Stimulated activated CD8-positive, alpha-beta memory T cell treated with anti-CD3 and anti-CD28 coated beads, Interleukin-7, amount 100 ng/mL, for 1 hour (primary cell): ENCODE measurements around the gene PRPF6.

Experiments
- DNase-seq, 2 donors: peaks; one replicate each; pipeline ENCODE4 v3.0.0-alpha.2; 2020; ENCODE audit warnings: low read depth in 2 of 2

The PRPF6 gene

GRCh38 chr20:64063389-64064144, 82.6 kb downstream of the PRPF6 start:
- DNase-seq, result no peak

DNA sequence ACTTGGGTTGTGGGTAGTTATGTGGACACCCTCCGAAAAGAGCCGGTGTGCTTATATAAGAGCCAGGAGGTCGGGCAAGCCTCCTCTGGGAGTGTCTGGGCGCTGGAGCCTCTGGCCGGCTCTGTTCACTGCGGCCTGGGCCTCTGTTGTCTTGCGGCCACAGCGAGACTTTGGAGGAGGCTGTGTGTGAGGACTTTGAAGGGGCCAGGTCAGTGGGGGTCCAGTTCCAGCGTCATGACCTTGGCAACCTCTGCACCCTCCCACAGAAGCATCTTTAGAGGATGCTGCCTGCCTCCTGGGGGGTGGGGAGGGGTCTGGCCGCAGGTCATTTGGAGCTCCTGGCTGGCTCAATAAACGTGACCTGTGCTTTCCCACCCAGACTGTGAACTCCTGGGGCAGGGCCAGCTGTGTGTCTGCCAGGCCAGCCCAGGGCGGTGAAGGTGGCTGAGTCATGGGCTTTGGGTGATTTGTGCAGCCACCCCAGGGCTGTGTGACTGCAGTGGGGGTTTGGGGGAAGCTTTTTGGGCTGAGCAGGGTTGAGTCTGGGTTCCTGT, 83.3 kb downstream of the PRPF6 start:
- DNase-seq, result no peak

DNA sequence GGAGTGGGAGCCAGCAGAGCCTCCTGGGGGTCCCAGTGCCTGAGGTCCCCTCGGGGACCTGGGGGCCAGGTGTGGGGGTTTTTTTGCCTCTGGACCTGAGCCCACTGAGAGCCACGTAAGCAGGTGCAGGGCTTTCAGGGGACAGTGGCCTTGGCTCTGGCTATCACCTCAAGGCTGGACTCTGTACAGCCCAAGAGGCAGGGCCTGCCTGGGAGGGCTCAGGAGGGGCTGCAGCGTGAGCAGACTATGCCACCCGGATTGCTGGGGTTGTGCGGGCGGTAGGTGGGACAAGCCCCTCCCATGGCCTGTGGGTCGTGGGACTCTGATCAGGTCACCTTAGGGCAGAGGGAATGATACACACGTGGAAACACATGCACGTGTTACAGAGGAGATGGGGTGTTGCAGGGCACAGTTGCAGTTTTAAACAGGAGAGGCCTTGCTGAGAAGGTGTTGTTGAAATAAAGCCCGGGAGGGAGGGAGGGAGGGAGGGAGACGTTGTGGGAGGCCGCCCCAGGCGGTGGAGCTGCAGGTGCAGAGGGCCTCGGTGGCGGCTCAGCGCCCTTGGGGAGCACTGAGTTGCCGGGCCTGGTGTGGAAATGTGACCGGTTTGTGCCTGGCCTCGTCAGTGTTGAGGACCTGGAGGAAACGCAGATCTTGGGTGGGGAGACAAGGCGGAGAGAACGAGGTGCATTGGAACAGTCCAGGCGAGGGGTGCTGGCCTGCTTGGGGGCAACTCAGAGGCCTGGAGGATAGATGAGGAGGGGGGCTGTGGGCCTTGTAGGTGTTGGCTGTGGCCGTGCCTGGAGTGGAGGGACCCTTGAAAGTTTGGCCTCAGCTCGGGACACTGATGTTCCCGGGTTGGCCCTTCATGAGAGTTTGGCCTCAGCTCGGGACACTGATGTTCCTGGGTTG, 84.4 kb downstream of the PRPF6 start:
- no peak for DNase-seq

- DNase-seq, result peak in 1 of 2 donors; percentile 16
These were observed 85.0 kb downstream of the PRPF6 start for GRCh38 chr20:64065974-64066343.

DNA sequence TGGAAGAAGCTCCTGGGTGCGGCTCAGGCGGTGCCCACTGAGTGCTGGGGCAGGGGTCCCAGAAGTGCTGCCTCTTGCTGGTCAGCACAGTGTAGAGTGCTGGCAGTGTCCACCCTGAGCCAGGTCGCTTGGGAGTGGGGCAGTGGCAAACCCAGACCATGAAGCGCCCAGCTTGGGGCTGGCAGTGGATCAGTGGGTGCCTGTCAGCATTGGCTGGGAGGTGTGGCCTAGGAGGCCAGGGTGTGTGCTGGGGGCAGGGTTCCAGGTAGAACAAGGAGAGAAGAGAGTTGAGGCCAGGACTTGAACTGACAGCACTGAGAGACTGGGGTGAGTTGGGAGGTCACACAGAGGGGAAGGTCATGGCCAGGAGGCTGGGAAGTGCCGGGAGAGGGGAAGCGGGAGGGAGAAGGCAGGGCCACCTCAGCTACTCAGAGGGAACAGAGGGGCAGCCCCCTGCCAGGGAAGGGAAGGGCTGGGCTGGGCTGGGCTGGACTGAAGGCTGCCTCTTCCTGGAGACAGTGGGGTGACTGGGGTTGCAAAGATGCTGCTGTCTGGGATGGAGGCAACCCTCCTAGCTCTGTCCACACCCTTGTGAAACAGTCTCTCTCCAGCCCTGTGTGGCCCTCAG, 86.2 kb downstream of the PRPF6 start:
- DNase-seq, result no peak

GRCh38 chr20:64067733-64068307, 86.9 kb downstream of the PRPF6 start:
- no peak for DNase-seq

GRCh38 chr20:64068386-64069208, 87.7 kb downstream of the PRPF6 start:
- no peak for DNase-seq

DNA sequence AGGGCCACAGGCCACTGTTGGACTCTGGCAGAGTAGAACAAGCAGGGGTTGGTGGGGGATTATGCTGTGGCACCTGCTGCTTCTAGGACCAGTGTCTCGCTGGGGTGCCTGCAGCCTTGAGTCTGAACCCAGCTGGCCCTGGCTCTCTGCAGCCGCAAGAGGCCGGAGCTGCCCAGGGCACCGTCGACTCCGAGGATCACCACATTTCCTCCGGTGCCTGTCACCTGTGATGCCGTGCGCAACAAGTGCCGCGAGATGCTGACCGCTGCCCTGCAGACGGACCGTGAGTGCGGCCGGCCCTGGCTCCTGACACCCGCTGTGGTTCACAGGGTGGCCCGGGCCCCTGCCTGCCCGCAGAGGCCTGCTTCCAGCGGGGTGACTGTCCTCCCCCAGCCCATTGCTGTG, 88.3 kb downstream of the PRPF6 start:
- no peak for DNase-seq

- DNase-seq, result no peak
These were observed 88.8 kb downstream of the PRPF6 start for GRCh38 chr20:64069614-64070243.

- DNase-seq, result no peak
These were observed 89.5 kb downstream of the PRPF6 start for GRCh38 chr20:64070244-64070993.

- DNase-seq, result no peak
These were observed 90.7 kb downstream of the PRPF6 start for GRCh38 chr20:64071341-64072332.

DNA sequence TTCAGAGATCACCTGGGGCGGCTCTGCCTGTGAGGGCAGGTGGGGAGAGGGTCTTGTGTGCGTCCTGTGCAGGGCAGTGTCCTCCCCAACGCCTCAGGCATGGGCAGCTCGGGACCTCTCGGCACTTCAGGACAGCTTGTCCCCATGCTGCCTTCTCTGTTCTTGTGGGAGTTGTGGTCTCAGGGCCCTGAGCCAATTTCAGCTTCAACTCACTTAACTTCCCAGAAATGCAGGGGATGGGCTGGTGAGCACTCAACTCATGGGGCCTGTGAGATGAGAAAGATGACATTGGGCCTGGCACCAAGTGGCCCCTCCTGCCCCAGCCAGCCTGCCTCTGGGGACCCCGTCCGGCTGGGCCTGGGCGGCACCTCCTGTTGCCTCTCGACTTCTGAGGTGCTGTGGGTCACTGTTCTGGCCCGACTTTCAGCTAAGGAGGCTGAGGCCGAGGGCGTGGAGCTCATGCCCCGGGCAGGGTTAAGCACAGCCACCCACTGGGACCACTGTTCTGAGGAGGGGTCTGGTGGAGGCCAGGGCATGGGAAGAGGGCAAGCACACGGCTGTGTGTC, 91.6 kb downstream of the PRPF6 start:
- no peak for DNase-seq

GRCh38 chr20:64073476-64074183, 92.7 kb downstream of the PRPF6 start:
- no peak for DNase-seq

DNA sequence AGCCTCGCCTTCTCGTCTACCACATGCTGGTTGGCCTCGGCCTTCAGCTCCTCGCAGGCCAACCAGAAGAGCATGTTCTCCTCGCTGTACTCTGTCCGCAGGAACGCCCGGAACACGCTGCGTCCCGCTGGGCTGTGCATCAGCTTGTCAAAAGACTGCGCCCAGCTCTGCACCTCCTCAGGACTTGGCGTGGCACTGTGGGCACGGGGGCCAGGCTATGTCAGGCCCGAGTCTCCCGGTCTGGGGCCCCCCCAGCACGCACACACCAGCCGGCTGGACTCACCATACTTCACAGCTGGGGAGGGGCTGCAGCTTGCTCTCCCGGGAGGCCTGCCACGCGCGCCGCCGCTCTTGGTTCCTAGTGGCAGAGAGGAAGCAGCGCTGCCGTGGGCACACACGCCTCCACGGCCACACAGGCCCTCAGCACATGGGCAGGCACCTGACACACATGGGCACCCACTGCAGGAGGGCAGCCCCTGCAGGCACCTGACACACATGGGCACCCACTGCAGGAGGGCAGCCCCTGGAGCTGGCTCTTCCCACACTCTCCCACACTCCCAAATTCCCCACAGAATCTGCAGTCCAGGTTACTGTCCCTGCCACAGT, 93.4 kb downstream of the PRPF6 start:
- no peak for DNase-seq

DNA sequence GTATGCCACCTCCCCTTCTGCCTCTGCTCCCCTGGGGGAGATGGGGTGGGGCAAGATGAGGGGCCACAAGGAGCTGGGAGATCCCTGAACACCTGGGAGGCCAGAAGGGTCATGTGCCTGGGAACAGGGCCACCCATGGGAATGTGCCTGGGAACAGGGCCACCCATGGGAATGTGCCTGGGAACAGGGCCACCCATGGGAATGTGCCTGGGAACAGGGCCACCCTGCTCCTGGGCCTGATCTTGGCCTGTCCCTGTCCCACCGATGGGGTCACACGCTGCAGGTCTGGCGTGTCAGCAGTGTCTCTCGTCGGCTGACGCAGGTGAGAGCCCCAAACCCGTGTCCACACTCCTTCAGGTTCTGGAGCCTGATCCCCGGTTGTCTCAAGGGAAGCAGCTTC, 94.0 kb downstream of the PRPF6 start:
- no peak for DNase-seq

DNA sequence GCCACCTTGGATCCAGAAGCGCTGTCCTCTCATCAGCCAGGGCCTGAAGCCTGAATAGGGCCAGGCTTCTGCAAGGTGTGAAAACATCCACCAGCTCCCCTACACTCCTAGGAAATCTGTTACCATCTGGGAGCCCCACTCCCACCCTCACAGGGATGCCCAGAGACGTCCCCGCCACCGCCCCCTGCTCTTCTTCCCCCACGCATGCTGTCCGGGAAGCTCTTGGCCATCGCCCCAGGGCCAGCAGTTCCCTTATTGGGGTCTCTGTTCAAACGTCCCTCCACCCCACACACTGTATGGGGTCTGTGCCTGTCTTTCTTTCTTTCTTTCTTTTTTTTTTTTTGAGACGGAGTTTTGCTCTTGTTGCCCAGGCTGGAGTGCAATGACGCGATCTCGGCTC, 94.6 kb downstream of the PRPF6 start:
- no peak for DNase-seq
